Kidney epithelial cell (primary cell): ENCODE data around the gene STX2. TPM values are rescaled to one million over a fixed set of nuclear protein-coding genes. Genes with fewer than 3 reads are reported as not detected.

Experiments
- DNase-seq: peaks from one replicate; pipeline ENCODE4 v3.0.0-alpha.2; 2010; ENCODE audit warnings: low read depth
- H3K27me3 ChIP-seq: 2 replicates; pipeline ENCODE4 v1.6.0; 2011; ENCODE audit warnings: low read length; ENCODE audit not compliant: control insufficient read depth, insufficient read depth
- H3K36me3 ChIP-seq: 2 replicates; pipeline ENCODE4 v1.5.1; 2011; ENCODE audit warnings: low read length; ENCODE audit not compliant: control insufficient read depth, insufficient read depth
- H3K4me3 ChIP-seq: 2 replicates; pipeline ENCODE4 v1.5.1; 2011; ENCODE audit warnings: low read depth, mild to moderate bottlenecking, control low read depth, low read length
- total RNA-seq: library from RNA; depleted of rRNA; stranded (reverse); fragments of >200 nt; gene quantifications from 2 replicates; pipeline ENCODE4 v1.2.3, GENCODE V29; 2015
- TF ChIP-seq, protein P1 (sequence below): IDR thresholded peaks from 2 replicates; pipeline ENCODE4 v1.5.1; 2011; ENCODE audit warnings: mild to moderate bottlenecking, moderate library complexity, low read length, control low read depth, inconsistent platforms; ENCODE audit not compliant: insufficient read depth, poor library complexity, severe bottlenecking

Gene STX2
- total RNA-seq, 1 donor from 2014 or later: 24.4 TPM

DNA sequence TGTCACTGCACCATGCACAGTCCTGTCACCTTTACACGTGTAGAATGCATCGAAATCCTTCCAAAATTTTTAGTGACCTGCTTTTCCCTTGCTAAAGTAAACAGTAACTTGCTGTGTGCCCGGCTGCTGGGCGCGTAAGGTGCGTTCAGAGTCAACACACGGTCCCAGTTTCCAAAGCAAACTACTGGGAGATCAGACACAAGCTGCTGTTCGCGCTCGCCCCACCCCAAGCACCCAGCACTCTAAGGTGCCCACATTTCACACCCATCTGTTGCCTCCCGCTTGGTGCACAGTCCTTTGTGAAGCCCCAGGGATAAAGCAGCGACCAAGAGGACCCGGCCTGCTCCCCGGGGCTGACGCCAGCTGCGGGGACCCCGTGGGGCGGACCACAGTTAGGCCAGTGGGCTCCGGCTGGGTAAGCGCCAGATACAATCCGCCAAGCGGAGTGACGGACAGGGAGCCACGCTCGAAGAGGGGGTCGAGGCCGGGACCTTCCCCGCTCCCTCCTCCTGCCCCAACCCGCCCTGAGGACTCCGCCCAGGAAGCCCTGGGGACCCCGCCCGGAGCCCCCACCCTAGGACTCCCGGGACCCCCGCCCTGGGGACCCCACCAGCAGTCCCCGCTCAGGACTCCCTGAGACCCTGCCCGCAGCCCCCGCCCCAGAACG is 633 bp downstream of the STX2 start:
- DNase-seq: no peak
- Histone ChIP-seq H3K36me3 (no peaks in the 10 kb centered on the region), H3K27me3 (no peaks in the 10 kb centered on the region), H3K4me3 (peak overlapping the region; percentile 87)
- TF ChIP-seq, protein P1, sequence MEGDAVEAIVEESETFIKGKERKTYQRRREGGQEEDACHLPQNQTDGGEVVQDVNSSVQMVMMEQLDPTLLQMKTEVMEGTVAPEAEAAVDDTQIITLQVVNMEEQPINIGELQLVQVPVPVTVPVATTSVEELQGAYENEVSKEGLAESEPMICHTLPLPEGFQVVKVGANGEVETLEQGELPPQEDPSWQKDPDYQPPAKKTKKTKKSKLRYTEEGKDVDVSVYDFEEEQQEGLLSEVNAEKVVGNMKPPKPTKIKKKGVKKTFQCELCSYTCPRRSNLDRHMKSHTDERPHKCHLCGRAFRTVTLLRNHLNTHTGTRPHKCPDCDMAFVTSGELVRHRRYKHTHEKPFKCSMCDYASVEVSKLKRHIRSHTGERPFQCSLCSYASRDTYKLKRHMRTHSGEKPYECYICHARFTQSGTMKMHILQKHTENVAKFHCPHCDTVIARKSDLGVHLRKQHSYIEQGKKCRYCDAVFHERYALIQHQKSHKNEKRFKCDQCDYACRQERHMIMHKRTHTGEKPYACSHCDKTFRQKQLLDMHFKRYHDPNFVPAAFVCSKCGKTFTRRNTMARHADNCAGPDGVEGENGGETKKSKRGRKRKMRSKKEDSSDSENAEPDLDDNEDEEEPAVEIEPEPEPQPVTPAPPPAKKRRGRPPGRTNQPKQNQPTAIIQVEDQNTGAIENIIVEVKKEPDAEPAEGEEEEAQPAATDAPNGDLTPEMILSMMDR: no peak

DNA sequence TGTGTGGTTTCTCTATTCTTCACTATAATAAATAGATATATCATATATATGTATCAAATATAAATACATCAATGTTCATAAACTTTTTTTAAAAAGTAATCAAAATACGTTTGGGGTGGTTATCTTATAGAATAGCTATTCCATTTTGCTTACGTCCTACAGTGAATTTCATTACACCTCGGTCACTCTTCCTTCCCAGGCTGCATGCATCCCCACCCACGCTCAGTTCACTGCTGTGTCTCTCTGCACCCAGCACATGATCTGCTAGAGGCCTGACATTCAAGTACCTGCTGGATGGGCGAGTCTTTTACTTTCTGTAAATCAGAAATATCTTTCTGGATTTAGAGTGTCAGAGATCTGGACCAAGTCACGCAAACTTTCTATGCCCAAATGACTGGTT is 3.6 kb downstream of the STX2 start:
- DNase-seq: no peak
- no peaks in the 10 kb centered on the region for H3K27me3 ChIP-seq
- TF ChIP-seq, protein P1: no peak
- H3K36me3 ChIP-seq: no peaks in the 10 kb centered on the region
- no peak overlapping the region for H3K4me3 ChIP-seq

DNA sequence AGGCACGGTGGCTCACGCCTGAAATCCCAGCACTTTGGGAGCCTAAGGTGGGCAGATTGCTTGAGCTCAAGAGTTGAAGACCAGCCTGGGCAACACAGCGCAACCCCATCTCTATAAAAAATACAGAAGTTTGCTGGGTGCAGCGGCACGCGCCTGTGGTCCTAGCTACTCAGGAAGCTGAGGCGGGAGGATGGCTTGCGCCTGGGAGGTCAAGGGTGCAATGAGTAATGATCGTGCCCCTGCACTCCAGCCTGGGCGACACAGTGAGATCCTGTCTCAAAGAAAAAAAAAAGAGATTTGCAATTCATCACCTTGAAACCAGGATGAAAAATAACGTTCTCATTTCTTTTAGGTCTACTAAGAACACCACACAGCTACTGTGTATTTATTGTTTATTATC is 4.0 kb downstream of the STX2 start:
- no peak overlapping the region for H3K4me3 ChIP-seq
- no peaks in the 10 kb centered on the region for H3K27me3 ChIP-seq
- no peak for DNase-seq
- H3K36me3 ChIP-seq: no peaks in the 10 kb centered on the region
- TF ChIP-seq, protein P1: no peak

DNA sequence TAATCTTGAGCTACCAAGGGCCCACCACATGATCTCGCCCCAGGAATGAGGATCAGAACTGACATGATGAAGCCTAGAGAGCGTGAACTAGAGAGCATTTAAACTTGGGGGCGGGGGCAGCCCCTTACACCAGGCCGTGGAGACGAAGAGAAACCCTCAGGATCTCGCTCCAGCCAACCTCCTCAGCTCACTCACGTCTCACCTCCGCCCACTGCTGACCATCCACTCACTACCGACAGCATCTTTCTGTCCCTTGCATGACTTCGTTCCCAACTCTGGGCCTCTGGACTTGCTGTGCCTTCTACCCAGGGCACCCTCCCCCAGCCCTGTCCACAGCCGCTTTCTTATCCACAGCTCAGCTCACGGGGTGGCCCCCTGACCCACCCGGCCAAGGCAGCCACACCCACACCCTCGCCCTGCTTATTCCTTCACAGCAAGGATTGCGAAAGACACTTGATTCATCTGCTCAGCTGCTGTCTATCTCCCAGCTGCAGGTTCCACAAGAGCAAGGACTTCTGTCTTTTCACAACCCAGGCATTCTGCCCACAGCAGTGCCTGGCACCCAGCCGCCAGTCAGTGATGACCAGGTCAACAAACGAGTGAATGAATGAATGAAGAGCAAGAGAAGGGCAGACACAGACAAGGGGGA is 6.4 kb downstream of the STX2 start:
- TF ChIP-seq, protein P1: no peak

DNA sequence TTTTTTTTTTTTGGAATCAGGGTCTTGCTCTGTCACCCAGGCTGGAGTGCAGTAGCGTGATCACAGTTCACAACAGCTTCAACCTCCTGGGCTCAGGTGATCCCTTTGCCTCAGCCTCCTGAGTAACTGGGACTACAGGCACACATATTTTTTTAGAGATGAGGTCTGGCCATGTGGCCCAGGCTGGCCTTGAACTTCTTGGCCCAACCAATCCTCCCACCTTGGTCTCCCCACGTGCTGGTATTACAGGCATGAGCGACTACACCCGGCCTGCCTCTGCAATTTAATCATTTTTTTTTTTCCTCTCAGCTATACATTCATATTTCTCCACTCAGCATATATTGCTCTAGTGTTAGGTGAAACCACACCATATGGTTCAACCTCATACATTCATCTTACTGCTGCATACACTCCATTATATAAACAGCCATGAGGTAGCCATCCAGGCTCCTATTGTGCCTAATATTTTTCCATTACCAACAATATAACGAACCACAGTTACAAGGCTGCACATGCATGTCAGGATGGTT is 7.1 kb downstream of the STX2 start:
- no peak for DNase-seq
- H3K27me3 ChIP-seq: no peaks in the 10 kb centered on the region
- TF ChIP-seq, protein P1: no peak
- H3K4me3 ChIP-seq: no peak overlapping the region
- no peaks in the 10 kb centered on the region for H3K36me3 ChIP-seq

More for the DNA sequence above, 6.4 kb downstream of the STX2 start:
- DNase-seq: no peak
- H3K27me3 ChIP-seq: no peaks in the 10 kb centered on the region
- H3K4me3 ChIP-seq: no peak overlapping the region
- H3K36me3 ChIP-seq: no peaks in the 10 kb centered on the region
